Brain microvascular endothelial cell (primary cell): ENCODE results near the gene MTM1.
A peak's percentile ranks its signal among the peaks of the same experiment; 100 is the strongest.

ENCODE experiments used
- DNase-seq: peaks from one replicate; pipeline ENCODE4 v3.0.0-alpha.2; 2020
- H3K27ac ChIP-seq: fragments of 250-450 bp; sonication (Bioruptor Pico); 2 replicates; pipeline ENCODE4 v1.5.1; 2020; ENCODE audit warnings: mild to moderate bottlenecking, moderate library complexity
- H3K27me3 ChIP-seq: fragments of 250-450 bp; sonication (Bioruptor Pico); replicated peaks from 2 replicates; pipeline ENCODE4 v1.5.1; 2020; ENCODE audit warnings: mild to moderate bottlenecking
- H3K36me3 ChIP-seq: fragments of 250-450 bp; sonication (Bioruptor Pico); replicated peaks from 2 replicates; pipeline ENCODE4 v1.5.1; 2020; ENCODE audit warnings: mild to moderate bottlenecking
- H3K4me3 ChIP-seq: 2 replicates; pipeline ENCODE4 v1.5.1; 2011; ENCODE audit warnings: low read depth, mild to moderate bottlenecking, control low read depth, low read length, moderate library complexity
- in situ Hi-C: cut with HindIII; loops from 2 replicates; pipeline ENCODE4 v1.10.0; 2017; ENCODE audit warnings: low sequenced_read_pairs, low pct_ligation_motif_present
- TF ChIP-seq, protein P1 (sequence below): IDR thresholded peaks from 2 replicates; pipeline ENCODE4 v1.5.1; 2011; ENCODE audit warnings: low read depth, mild to moderate bottlenecking, moderate library complexity, low read length, control low read depth, inconsistent platforms; ENCODE audit errors: missing control alignments

The MTM1 gene

GRCh38 chrX:150568320-150569154 is at the start of gene MTM1:
MTM1 (plus strand) TSS chrX:150568621; CDS start chrX:150592615, 23,994 bp downstream.
- no peaks in the 10 kb centered on the region for H3K36me3 ChIP-seq
- TF ChIP-seq, protein P1, sequence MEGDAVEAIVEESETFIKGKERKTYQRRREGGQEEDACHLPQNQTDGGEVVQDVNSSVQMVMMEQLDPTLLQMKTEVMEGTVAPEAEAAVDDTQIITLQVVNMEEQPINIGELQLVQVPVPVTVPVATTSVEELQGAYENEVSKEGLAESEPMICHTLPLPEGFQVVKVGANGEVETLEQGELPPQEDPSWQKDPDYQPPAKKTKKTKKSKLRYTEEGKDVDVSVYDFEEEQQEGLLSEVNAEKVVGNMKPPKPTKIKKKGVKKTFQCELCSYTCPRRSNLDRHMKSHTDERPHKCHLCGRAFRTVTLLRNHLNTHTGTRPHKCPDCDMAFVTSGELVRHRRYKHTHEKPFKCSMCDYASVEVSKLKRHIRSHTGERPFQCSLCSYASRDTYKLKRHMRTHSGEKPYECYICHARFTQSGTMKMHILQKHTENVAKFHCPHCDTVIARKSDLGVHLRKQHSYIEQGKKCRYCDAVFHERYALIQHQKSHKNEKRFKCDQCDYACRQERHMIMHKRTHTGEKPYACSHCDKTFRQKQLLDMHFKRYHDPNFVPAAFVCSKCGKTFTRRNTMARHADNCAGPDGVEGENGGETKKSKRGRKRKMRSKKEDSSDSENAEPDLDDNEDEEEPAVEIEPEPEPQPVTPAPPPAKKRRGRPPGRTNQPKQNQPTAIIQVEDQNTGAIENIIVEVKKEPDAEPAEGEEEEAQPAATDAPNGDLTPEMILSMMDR = no peak
- peak; percentile 87 for DNase-seq
- peak within 1 kb of the TSS; percentile 74 for H3K4me3 ChIP-seq
- H3K27ac ChIP-seq = peak within 1 kb of the TSS; percentile 52
- no peaks in the 10 kb centered on the region for H3K27me3 ChIP-seq
- in situ Hi-C loops = no loop called here

DNA sequence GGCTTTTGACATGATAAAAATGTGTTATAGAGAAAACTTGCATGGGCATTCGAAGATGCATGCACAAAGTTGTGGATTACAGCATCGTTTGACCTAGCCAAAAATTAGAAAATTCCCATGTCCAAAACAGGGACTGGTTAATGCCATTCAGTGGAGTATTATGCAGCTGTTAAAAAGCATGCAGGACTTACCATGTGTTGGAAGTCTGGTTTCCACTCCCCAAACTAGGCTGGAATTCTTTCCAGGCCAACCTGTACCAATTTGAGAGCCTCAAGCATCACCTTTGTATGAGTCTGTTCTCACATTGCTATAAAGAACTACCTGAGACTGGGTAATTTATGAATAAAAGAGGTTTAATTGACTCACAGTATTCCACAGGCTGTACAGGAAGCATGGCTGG is 45.9 kb upstream of the MTM1 start:
- Histone ChIP-seq H3K27me3 (no peaks in the 10 kb centered on the region), H3K4me3 (no peak overlapping the region), H3K27ac (no peak overlapping the region), H3K36me3 (no peaks in the 10 kb centered on the region)
- no peak for DNase-seq
- TF ChIP-seq, protein P1 = no peak
- in situ Hi-C loops = no loop called here

- Histone ChIP-seq H3K4me3 (no peak overlapping the region), H3K27ac (no peak overlapping the region), H3K27me3 (no peaks in the 10 kb centered on the region), H3K36me3 (no peaks in the 10 kb centered on the region)
- TF ChIP-seq, protein P1 = no peak
- in situ Hi-C loops = no loop called here
- no peak for DNase-seq
Observed at GRCh38 chrX:150525061-150525919, 43.1 kb upstream of the MTM1 start.

- Histone ChIP-seq H3K27me3 (no peaks in the 10 kb centered on the region), H3K36me3 (no peaks in the 10 kb centered on the region), H3K4me3 (no peak overlapping the region), H3K27ac (no peak overlapping the region)
- TF ChIP-seq, protein P1 = no peak
- in situ Hi-C loops = no loop called here
- DNase-seq = no peak
Observed at GRCh38 chrX:150526692-150527091, 41.7 kb upstream of the MTM1 start.

DNA sequence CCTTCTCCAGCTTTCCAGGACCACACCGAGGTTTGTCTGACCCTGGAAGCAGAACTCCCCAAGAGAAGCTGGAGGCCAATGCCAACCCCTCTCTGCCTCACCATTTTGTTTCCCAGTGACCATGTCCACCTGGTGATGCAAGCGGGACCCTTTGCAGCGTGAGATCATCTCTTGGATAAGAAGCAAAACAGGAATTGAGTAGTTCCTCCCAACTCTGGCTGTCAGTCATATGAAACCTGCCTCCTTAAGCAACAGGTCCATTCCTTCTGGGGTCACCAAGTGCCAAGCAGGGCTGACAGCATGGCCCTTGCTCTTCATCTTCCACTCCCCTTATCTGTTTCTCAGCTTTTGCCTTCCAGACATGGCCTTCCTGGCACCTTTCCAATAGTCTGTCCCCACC is 41.3 kb upstream of the MTM1 start:
- Histone ChIP-seq H3K4me3 (no peak overlapping the region), H3K27ac (no peak overlapping the region), H3K36me3 (no peaks in the 10 kb centered on the region), H3K27me3 (no peaks in the 10 kb centered on the region)
- in situ Hi-C loops = no loop called here
- no peak for DNase-seq
- TF ChIP-seq, protein P1 = no peak
